Stimulated activated CD4-positive, alpha-beta T cell treated with anti-CD3 and anti-CD28 coated beads, Interleukin-4, amount 100 ng/mL, for 1 hour (primary cell): ENCODE data around the gene CKAP4.

Experiments used
- DNase-seq: peaks from one replicate; pipeline ENCODE4 v3.0.0-alpha.2; 2020

Gene CKAP4

GRCh38 chr12:106273491-106273890 is 25.7 kb upstream of the CKAP4 start:
- DNase-seq = no peak

GRCh38 chr12:106271575-106272505 is 24.0 kb upstream of the CKAP4 start:
- DNase-seq = no peak

- no peak for DNase-seq
Observed at GRCh38 chr12:106269150-106269771, 21.4 kb upstream of the CKAP4 start.

- no peak for DNase-seq
Observed at GRCh38 chr12:106267535-106267934, 19.7 kb upstream of the CKAP4 start.

DNA sequence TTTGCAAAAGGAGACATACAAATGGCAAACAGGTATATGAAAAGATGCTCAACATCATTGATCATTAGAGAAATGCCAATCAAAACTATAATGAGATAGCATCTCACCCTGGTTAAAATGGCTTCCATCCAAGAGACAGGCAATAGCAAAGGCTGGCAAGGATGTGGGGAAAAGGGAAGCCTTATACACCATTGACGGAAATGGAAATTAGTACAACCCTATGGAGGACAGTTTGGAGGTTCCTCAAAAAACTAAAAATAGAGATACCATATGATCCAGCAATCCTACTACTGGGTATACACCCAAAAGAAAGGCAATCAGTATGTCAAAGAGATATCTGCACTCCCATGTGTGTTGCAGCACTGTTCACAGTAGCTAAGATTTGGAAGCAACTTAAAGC is 17.3 kb upstream of the CKAP4 start:
- DNase-seq = no peak

- DNase-seq = no peak
Observed at GRCh38 chr12:106258935-106259334, 11.1 kb upstream of the CKAP4 start.

DNA sequence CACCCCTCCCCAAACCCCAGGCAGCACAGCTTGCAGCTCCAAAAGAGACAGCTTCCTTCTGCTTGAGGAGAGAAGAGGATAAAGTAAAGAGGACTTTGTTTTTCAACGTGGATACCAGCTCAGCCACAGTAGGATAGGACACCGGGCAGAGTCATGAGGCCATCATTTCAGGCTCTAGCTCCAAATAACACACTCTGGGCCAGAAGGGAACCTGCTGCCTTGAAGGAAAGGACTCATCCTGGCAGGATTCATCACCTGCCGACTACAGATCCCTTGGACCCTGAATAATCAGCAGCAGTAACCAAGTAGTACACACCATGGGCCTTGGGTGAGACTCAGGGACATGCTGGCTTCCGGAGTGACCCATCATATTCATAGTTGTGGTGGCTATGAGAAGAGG is 10.4 kb upstream of the CKAP4 start:
- DNase-seq = no peak

GRCh38 chr12:106256524-106256923 is 8.7 kb upstream of the CKAP4 start:
- no peak for DNase-seq

DNA sequence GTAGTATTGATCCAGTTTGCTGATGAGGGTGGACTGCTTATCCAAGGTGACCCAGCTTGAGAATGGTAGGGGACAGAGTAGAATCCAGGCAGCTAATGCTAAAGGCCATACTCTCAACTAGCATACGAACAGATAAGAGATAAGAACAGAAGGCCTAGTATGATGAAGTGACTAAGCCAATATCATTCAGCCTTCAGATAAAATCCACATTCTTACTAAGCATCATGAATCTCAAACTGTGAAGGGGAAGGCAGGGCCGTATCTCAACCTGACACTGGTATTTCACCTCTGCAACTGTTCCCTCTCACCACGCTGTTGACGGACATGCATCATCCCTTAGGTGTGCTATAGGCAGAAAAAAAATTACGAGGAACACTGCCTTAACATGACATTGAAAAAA is 8.1 kb upstream of the CKAP4 start:
- DNase-seq = no peak

DNA sequence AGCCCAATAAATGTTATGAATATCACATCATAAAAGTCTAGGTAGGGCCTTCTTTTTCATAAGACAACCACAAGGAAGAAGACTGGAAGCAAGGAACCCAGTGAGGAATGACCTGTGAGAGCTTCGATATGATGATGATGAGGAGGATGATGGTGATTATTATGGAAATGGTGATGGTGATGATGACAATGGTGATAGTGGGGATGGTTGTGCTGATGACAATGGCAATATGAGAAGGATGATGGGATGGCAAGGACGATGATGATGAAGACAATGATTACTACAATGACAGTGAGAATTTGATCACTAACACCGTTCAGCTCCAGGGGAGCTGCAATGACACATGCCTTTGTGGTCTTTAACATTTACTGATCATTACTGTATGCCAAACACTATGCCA is 7.7 kb upstream of the CKAP4 start:
- no peak for DNase-seq

DNA sequence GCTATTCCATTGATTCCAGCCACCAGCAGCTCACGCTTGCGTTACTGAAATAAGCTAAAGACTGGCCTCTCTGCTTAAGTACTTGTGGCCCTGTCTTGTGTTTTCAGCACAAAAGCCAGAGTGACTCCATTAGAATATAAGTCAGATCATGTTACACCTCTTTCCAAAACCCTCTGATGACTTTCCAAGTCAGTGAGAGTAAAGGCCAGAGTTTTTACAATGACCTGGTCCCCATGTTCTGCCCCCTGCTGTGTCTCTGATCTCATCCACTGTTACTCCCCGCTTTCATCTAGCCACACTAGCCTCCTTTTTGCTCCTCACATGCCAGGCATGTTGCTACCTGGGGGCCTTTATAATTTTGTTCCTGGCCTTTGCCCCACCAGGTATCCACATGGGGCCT is 6.9 kb upstream of the CKAP4 start:
- no peak for DNase-seq

GRCh38 chr12:106251631-106252455 is 4.0 kb upstream of the CKAP4 start:
- DNase-seq = no peak

DNA sequence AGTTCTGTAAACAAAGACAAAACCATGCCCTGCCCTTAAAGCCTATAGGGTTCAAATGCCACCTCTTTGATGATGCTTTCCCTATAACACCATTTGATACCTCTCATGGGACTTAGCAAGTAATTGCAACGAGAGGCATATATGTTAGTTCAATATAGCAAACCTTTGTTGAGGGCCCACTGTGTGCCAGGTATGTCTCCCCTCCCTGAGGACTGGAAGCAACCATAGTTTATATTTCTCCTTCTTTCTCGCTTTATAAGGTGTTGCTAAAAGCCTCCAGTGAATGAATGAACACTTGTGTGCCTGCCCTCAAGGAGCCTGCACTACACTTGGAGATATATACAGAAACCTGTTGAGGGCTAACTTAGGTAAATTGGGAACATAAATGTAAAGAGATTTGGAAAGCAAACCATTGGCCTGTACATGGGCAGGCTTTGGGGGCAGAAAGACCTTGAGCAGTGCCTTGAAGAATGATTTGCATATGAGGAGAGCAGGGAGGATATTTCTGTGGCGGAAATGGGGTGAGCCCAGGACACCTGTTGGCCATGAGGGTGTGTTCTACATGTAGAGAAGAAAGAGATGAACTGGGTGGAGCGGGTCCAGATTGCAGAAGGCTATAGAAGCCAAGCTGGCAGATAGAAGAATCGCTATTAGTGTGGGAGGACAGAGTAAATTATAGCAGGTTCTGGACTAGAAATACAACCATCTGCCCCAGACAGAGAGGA is 1.8 kb upstream of the CKAP4 start:
- DNase-seq = no peak

- peak; percentile 42 for DNase-seq
Observed at GRCh38 chr12:106248846-106249371, 1.1 kb upstream of the CKAP4 start.

GRCh38 chr12:106248312-106248845 is 559 bp upstream of the CKAP4 start:
- peak; percentile 28 for DNase-seq

DNA sequence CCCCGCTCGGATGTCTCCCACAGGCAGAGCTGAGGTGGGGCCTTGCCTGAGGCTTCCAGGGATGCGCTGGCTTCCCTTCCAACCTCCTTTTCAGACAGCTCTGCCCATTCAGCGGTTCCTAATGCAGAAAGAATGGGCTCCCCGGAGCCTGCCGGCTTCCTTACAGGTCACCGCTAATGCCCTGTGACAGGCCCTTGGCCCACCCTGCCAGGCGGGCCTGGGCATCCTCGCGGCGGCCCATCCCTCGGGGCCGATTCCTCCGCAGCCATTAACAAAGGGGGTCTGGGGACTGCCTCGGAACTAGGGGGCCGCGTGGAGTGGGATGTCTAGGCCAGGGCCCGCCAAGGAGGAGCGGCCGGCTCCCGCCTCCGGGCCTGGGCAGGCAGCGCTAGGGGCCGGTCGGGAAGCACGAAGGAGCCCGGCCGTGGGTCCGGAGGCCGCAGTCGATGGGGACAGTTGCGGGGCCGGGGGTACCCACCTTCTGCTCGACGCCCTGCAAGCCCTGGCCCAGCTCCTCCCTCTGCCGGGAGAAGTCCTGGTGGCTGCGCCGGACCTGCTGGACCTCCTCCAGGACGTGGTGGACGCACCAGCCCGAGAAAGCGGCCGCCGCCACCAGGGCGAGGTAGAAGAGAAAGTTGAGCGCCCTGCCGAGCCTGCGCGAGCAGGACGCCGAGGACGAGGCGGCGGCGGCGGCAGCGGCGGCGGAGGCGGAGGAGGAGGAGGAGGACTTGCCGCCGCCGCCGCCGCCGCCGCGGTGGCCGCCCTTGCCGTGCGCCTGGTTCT is 738 bp downstream of the CKAP4 start:
- DNase-seq = peak; percentile 67

GRCh38 chr12:106245767-106246166 is 2.1 kb downstream of the CKAP4 start:
- no peak for DNase-seq

DNA sequence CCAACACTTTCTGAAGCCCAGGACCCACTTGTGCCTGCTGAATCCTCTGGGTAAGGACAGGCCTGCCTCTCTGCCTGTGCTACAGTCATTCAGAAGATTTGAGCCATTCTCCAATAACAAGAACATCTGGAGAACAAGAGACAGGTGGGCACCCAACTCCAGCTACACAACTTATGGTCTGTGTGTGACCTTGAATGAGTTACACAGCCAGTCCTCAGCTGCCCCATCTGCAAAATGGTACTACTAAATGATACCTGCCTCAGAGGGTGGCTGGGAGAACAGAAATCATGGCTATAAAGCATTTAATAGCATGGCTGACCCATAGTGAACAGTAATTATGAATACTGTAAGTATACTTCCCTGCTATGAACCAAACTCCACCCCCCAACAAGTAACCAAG is 4.2 kb downstream of the CKAP4 start:
- no peak for DNase-seq

GRCh38 chr12:106240821-106241220 is 7.0 kb downstream of the CKAP4 start:
- no peak for DNase-seq

DNA sequence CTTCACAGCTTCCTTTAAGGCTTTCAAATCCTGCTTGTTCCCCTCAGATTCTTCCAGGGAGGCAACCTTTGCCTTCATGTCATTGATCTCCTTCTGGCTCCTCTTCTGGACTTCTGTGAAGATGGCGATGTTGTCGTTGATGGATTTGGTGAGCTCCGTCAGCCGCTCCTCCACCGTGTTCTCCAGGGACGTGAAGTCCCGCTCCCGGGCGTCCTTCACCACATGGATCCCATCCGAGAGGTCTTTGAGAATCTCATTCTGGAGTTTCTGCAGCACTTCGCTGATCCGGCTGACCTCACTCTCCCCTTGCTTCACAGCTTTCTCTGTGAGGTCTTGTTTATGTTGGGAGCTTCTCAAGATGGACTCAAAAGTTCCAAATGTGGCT is 7.9 kb downstream of the CKAP4 start:
- no peak for DNase-seq

GRCh38 chr12:106239241-106239950 is 8.4 kb downstream of the CKAP4 start:
- DNase-seq = no peak
